Testis (tissue), 2 donors: ENCODE data around the gene RASGRF1.

ENCODE experiments used
- POLR2A ChIP-seq: fragments of 450-650 bp; IDR thresholded peaks from one replicate; pipeline ENCODE4 v1.6.1; 2017; ENCODE audit warnings: antibody characterized with exemption, mild to moderate bottlenecking, moderate library complexity
- TF ChIP-seq, protein P1 (sequence below), 3 experiments: fragments of 450-650 bp in 2 of 3; fragments of 200-600 bp in 1 of 3; sonication (generic) in 1 of 3; IDR thresholded peaks; one replicate each; pipeline ENCODE4 v1.5.1; 2016 to 2019; ENCODE audit warnings: antibody characterized with exemption in 3 of 3, mild to moderate bottlenecking in 2 of 3, moderate library complexity in 1 of 3

DNA sequence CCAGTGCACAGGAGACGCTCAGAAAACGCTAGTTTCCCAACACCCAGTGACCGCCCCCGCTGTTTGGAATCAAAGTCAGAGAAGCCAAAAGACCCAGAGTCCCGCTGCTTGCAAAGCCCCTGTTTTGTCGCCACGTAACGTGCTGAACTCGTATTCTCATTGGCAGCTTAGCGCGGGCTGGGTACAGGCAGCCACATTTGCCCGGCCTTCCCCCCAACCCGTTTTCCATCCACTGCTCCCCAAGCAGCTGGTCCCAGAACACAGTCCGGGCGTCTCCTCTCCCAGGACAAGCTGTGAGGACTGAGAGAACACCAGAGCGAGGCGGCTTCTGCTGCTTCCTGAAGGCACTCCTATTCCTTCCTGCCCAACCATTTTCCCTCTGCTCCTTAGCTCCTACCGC lies 54.8 kb downstream of the RASGRF1 start:
- TF ChIP-seq POLR2A = no peak
- TF ChIP-seq, protein P1, sequence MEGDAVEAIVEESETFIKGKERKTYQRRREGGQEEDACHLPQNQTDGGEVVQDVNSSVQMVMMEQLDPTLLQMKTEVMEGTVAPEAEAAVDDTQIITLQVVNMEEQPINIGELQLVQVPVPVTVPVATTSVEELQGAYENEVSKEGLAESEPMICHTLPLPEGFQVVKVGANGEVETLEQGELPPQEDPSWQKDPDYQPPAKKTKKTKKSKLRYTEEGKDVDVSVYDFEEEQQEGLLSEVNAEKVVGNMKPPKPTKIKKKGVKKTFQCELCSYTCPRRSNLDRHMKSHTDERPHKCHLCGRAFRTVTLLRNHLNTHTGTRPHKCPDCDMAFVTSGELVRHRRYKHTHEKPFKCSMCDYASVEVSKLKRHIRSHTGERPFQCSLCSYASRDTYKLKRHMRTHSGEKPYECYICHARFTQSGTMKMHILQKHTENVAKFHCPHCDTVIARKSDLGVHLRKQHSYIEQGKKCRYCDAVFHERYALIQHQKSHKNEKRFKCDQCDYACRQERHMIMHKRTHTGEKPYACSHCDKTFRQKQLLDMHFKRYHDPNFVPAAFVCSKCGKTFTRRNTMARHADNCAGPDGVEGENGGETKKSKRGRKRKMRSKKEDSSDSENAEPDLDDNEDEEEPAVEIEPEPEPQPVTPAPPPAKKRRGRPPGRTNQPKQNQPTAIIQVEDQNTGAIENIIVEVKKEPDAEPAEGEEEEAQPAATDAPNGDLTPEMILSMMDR (IDR thresholded peaks at IDR 0.05) = no peak
